ENCODE data around the gene BHMT. TPM values are rescaled to one million over a fixed set of nuclear protein-coding genes. Genes with fewer than 3 reads are reported as not detected.
A peak's percentile ranks its signal among the peaks of the same experiment; 100 is the strongest.

The BHMT gene
- total and polyA plus RNA-seq, 10 of the 15 experiments (the other 5 are each of a cell fraction or from before 2014, with no cell fraction given), result 0.44 TPM; not detected in 9

- ChIA-PET POLR2A (interaction anchor here (0.6 to 1.0 kb wide), 3 partner anchors 29 to 106 kb away, joined by 3 read pairs; no protein-coding TSS in a partner anchor), SMC1A (ENCODE audit: uncharacterized antibody, unreplicated experiment) (interaction anchor here (0.6 to 12.4 kb wide), 54 partner anchors 9 to 666 kb away, joined by 3 to 359 read pairs (median 5); partner anchors contain the start of gene ARSB), RAD21 (ENCODE audit: unreplicated experiment) (interaction anchor here (0.6 to 6.2 kb wide), 55 partner anchors 10 to 666 kb away, joined by 3 to 326 read pairs (median 4); partner anchors contain the start of gene ARSB), CTCF (interaction anchor here (0.6 to 14.9 kb wide), 86 partner anchors 9 to 1069 kb away, joined by 3 to 658 read pairs (median 6); partner anchors contain the start of gene ARSB)
- Histone ChIP-seq H3K79me2 (ENCODE audit: control insufficient read depth, insufficient read depth, low read length) (no peaks in the 10 kb centered on the region), H3K27ac (ENCODE audit: control insufficient read depth, insufficient read depth) (no peak overlapping the region), H3K4me3 (no peak overlapping the region), H3K36me3 (ENCODE audit: control insufficient read depth in 2 of 2, insufficient read depth in 2 of 2, low read length in 1 of 2) (no peaks in the 10 kb centered on the region), H3K4me1 (ENCODE audit: control insufficient read depth, insufficient read depth, low read length) (peaks cover 17% of the 10 kb centered on the region), H2AFZ (ENCODE audit: control insufficient read depth, low read depth, low read length) (no peak overlapping the region; the same call in 1 of the 2 replicates), H4K20me1 (ENCODE audit: control insufficient read depth, insufficient read depth) (no peaks in the 10 kb centered on the region), H3K9ac (ENCODE audit: control insufficient read depth, insufficient read depth, low read length) (peak overlapping the region; percentile 14; the same call in 1 of the 2 replicates), H3K4me2 (ENCODE audit: control insufficient read depth, insufficient read depth) (peak overlapping the region; percentile 58), H3K27me3 (replicated peaks in 1 of 2; ENCODE audit: control insufficient read depth in 2 of 2, insufficient read depth in 2 of 2, low read length in 1 of 2) (no peaks in the 10 kb centered on the region), H3K9me3 (replicated peaks; ENCODE audit: control insufficient read depth, insufficient read depth, low read length) (no peaks in the 10 kb centered on the region)
- no TSS peak for BruUV-seq (replicated peaks)
- ATAC-seq (peak; percentile 89), DNase-seq (ENCODE audit: low read depth, low spot score) (peak; percentile 24), FAIRE-seq (peak; percentile 74)
- intact Hi-C loops (cut with micrococcal nuclease; ENCODE audit: unreplicated experiment), result loop anchor here (1.0 to 10.0 kb wide), 4 partner anchors 109 to 659 kb away; no protein-coding TSS in a partner anchor
- in situ Hi-C loops (cut with MboI), result loop anchor here (5.0 kb wide), 1 partner anchor 112 kb away; no protein-coding TSS in a partner anchor
- WGBS (ENCODE audit: insufficient coverage, insufficient replicate concordance, low lambda C conversion rate, missing lambda C conversion rate), result 24% methylated on average over 10 of the region's 11 CpGs
- TF ChIP-seq EED (IDR thresholded peaks at IDR 0.05; ENCODE audit: low read depth), result no peak
- TF ChIP-seq CREB1 (IDR thresholded peaks at IDR 0.05; ENCODE audit: low read depth), result no peak
- TF ChIP-seq CUX1 (IDR thresholded peaks at IDR 0.05; ENCODE audit: insufficient replicate concordance, low read depth, low read length), result no peak
- no peak for TF ChIP-seq IRF4 (IDR thresholded peaks at IDR 0.05; ENCODE audit: low read depth, low read length)
- TF ChIP-seq TCF12 (IDR thresholded peaks at IDR 0.05; ENCODE audit: low read depth, low read length), result no peak
- TF ChIP-seq CTCF (IDR thresholded peaks at IDR 0.05 in 2 of 3, conservative IDR thresholded peaks at IDR 0.05 in 1 of 3; ENCODE audit: control insufficient read depth in 2 of 3, extremely low read depth in 1 of 3, insufficient read depth in 1 of 3, low read depth in 3 of 3, low read length in 3 of 3), result peak; percentile 70 to 83 (median 74)
- TF ChIP-seq IRF3 (IDR thresholded peaks at IDR 0.05), result no peak
- TF ChIP-seq NBN (IDR thresholded peaks at IDR 0.05), result peak; percentile 64; the same call in 1 of the 2 replicates
- no peak for TF ChIP-seq TCF3 (IDR thresholded peaks at IDR 0.05; ENCODE audit: borderline replicate concordance, insufficient read depth, low read depth, low read length)
- no peak for TF ChIP-seq PKNOX1 (IDR thresholded peaks at IDR 0.05)
- TF ChIP-seq FOXK2 (IDR thresholded peaks at IDR 0.05), result no peak
- TF ChIP-seq CHD4 (IDR thresholded peaks at IDR 0.05), result no peak
- TF ChIP-seq PAX5 (IDR thresholded peaks at IDR 0.05; ENCODE audit: borderline replicate concordance, low read depth, low read length), result peak; percentile 86
- no peak for TF ChIP-seq RFX5 (IDR thresholded peaks at IDR 0.05; ENCODE audit: low read depth, low read length)
These were observed 22.2 kb downstream of the BHMT start for GRCh38 chr5:79133657-79134451.

All from GM12878 (cell line).